NOMO-1 treated with DMSO at 0.1 percent for 48 hours (cell line): Measurements from ENCODE around the gene TMEM200C.

Source experiments
- DNase-seq: peaks from one replicate; lab custom pipeline; 2025; ENCODE audit not compliant: unreplicated experiment; lab: John Stamatoyannopoulos, UW

The TMEM200C gene

GRCh38 chr18:5895299-5895875, at the start of gene TMEM200C:
TMEM200C (minus strand) TSS chr18:5895522; CDS start chr18:5892063, 3,459 bp downstream.
- DNase-seq = no peak

- no peak for DNase-seq
Observed at GRCh38 chr18:5944448-5944847, 49.1 kb upstream of the TMEM200C start.

GRCh38 chr18:5943514-5943913, 48.2 kb upstream of the TMEM200C start:
- DNase-seq = no peak

DNA sequence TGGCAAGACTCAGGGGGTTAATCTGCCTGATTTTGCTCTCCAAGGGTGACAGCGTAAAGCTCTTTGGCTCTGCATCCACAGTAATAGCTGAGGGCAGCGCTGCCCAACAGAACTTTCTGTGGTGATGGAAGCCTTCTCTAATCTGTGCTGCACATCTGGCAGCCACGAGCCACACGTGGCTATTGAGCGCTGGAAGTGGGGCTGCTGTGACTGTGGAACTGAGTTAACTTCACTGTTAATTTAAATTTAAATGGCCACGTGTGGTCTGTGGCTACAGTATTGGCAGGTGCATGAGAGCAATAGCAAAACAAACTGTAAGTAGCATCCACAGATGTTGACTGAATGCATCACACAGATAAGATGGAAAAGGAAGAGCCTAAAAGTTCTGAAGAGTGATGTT, 47.3 kb upstream of the TMEM200C start:
- no peak for DNase-seq

DNA sequence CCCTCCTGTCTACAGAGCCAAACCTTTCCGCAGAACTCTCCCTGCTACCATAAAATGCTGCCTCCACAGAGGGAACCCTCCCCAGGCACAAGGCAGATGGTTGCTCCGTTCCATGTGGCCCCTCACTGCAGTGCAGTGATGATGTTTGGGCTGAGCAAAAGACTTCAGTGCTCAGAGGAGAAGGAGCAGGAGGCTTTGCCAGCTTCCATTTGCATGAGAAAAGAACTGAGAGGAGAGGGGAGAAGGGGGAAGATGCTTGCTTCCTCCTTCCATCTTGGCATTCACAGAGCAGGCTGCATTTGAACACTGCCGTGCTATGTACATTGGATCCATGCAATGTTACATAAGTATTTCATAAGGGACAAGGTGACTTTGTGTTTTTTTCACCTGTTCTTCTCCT, 46.6 kb upstream of the TMEM200C start:
- no peak for DNase-seq

DNA sequence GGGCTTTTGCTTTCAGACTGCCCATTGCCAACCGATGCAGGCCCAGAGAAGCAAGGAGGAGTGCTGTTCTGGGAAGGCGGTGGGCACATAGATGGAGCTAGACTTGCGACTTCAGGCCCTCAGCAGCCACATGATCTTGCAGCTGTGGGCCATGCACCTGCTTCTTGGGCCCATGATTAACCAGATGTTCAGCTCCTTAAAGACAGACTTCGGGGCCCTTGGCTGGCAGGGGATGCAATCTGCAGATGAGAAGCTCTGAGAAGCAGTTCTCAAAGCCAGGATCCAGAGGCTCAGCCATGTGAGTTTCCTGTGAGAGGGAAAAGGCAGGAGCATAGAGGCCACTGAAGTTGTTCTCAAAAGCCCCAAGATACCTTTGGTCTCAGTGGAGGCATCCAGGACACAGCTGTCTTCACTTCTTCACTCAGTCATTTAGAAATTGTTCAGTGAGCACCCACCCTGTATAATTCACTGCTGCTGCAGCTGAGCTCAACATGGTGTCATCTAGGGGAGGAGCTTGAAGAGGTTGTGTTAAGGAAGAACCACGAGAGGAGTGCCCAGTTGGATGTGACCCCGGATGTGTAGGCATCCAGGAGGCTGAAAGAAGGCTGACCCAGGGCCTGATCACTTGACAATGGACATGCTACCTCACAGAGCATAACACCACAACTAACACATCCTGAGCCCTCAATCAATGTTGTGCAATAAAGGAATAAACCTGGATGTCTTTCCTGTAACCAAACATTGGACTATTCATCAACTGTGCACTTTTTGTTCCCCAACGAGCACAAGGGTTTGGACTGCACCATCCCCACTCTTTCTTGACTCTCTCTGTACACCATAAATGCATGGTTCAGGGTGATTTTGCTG, 44.7 kb upstream of the TMEM200C start:
- DNase-seq = no peak

- DNase-seq = no peak
Observed at GRCh38 chr18:5937795-5938194, 42.5 kb upstream of the TMEM200C start.

DNA sequence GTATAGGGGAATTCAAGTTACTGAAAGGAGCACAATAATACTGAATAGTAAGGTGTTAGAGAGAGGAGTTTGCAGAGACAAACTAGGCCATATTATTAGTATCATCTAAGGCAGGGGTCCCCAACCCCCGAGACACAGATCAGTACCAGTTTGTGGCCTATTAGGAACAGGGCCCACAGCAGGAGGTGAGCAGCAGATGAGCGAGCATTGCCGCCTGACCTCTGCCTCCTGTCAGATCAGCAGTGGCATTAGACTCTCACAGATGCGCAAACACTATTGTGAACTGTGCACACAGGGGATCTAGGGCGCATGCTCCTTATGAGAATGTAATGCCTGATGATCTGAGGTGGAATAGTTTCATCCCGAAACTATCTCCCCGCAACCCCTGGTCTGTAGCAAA, 41.8 kb upstream of the TMEM200C start:
- no peak for DNase-seq

DNA sequence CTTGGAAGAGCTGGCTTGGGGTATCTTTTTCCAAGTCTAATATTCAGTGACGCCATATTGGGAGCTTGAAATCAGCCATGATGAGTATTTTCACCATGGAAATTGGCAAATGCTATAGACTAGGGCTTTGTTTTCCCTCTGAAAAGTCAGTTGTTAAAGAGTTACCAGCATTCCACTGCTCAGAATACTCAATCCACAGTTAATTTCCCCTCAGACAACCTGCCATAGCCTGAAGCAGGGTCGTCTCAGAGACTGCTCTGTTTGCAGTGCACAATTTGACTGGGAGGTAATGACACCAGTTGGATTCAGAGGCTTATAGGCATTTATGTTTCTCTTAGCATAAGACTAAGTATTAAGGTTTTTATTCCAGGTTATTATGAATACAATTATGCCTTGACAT, 35.5 kb upstream of the TMEM200C start:
- DNase-seq = no peak

DNA sequence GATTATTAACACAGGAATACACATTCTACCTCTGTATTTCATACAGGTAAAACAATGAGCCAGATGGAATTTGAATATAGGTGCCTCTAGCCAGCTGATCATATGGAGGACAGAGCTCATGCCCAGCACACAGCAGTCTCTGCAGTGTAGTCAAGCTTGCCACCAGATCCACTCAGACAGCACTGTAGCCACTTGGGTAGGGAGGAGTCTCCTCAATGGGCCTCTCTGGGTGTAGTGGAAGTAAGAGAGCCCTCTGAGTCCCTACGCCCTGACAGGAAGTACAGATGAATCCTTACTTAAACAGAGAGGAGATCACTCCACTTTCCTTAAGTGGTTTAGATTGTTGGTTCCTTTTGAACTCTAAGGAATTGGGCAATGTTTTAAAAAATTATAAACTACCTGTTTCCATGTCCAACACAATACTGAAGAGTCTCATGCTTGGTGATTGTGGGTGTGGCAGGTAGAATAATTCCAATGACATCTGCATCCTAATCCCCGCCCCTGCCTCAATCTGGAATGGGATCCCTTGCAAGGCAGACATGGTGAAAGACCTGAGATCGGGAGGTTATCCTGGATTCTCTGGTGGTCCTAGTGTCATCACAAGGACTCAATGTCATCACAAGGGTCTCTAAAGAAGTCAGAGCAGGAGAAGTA, 23.0 kb upstream of the TMEM200C start:
- no peak for DNase-seq

- DNase-seq = no peak
Observed at GRCh38 chr18:5914951-5915350, 19.6 kb upstream of the TMEM200C start.

- DNase-seq = no peak
Observed at GRCh38 chr18:5914016-5914415, 18.7 kb upstream of the TMEM200C start.

GRCh38 chr18:5912566-5912965, 17.2 kb upstream of the TMEM200C start:
- no peak for DNase-seq

DNA sequence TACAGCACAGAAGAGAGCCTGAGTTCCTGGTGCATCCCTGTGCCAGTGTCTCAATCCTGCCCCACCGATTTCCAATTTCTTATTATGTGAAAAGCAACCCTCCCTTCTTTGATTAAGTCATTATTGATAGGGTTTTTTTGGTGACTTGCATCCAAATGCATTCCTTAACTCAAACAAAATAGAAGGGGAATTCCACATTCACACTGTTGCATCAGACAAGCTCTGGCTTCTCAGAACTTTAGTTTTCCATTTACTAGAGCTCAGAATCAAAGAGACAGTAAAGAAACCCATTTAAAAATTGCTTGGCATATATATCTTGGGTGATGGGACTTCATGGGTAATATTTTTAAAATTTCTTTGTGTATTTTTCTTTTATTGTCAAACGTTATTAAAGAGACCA, 13.8 kb upstream of the TMEM200C start:
- DNase-seq = no peak

- no peak for DNase-seq
Observed at GRCh38 chr18:5903386-5903785, 8.1 kb upstream of the TMEM200C start.

DNA sequence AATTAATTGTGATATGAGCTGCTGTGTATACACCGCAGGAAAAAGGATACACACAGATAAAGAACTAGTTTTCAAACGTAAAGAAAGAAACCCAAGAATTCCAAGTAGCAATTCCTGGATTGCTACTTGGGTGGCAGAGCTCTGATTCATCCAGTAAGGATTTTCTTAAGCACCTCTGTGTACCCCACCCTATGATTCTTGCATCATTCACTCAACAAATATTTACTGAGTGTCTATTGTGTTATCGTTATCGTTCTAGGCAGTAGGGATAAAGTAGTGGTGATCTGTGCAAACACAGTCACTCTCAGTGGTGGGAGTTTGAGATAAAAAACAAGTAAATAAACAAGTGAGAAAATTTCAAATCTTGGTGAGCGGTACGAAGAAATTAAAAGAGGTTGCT, 4.9 kb upstream of the TMEM200C start:
- DNase-seq = no peak

DNA sequence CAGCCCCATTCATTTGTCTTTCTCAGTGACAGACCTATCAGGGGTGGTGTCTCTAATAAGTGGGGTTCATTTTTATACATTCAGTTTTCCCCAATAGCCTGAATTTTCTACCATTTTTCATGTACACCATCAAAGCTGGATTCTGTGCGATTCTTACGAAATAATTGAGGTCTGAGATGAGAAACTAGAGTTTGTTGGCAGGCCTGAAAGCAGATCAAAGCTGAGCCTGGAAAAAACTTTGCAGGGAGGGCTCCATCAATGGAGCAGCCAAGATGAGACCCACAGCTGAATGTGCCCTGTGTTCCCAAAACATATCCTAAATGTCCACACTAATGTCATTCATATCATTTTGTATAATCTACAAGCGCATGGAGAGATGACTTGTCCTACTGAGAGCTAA, 4.5 kb upstream of the TMEM200C start:
- no peak for DNase-seq

DNA sequence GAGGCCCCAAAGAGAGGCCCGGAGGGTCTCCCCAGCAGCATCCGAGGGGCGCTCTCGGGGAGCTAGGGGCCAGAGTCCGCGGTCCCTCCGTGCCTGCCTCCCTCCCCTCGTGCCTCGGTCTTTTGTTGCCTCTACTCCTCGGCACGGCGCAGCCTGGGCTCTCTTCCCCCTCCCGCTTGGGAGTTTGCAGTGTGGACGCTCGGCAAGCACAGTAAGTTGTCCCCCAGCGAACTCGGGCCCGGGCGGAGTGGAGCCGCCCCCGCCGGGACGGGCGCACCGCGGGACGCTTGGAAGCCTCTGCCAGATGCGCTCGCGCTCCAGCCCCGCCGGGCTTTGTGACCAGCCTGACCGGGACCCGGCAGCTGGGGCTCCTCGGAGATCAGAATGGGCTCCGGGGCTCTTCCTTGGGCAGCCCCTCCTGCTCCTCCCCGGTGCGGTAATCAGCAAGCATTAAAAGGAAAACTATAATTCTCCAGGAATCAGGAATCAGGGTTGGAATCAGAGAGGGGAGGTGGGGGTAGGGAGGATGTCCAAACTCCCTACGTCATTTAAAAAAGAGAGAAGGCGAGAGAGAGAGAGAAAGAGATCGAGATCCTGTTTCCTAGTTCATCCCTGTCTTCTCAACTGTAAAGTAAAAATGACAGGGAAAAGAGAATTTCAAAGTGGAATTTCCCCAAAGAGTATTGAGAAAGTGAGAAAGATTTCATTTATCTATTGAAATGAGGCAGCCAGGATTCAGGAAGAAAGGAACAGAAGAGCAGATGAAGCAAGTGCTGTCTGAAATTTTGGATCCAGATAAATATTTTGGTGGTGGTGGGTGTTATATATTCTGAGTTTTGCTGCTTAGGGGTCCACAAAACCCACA, 786 bp upstream of the TMEM200C start:
- DNase-seq = no peak

- DNase-seq = no peak
Observed at GRCh38 chr18:5894611-5895298, 567 bp downstream of the TMEM200C start.

- no peak for DNase-seq
Observed at GRCh38 chr18:5893956-5894610, 1.2 kb downstream of the TMEM200C start.
